GM04503 (cell line): ENCODE measurements around the gene DTNB.
A peak's percentile ranks its signal among the peaks of the same experiment; 100 is the strongest.
"Not testable (repeated sequence)": the region's sequence is repeated elsewhere in the genome, so short reads cannot be mapped to it uniquely, and the experiment has no call there.

Source experiments
- DNase-seq: peaks from one replicate; pipeline ENCODE4 v3.0.0-alpha.2; 2012; ENCODE audit warnings: low read depth

Gene DTNB

GRCh38 chr2:25587361-25587760, 86.0 kb downstream of the DTNB start:
- no peak for DNase-seq

- no peak for DNase-seq
Observed at GRCh38 chr2:25586726-25587144, 86.6 kb downstream of the DTNB start.

GRCh38 chr2:25585189-25585588, 88.2 kb downstream of the DTNB start:
- no peak for DNase-seq

GRCh38 chr2:25582077-25582830, 91.1 kb downstream of the DTNB start:
- DNase-seq, result no peak

GRCh38 chr2:25576596-25576995, 96.8 kb downstream of the DTNB start:
- no peak for DNase-seq

GRCh38 chr2:25572638-25573037, 100.7 kb downstream of the DTNB start:
- no peak for DNase-seq

GRCh38 chr2:25570161-25570845, 103.1 kb downstream of the DTNB start:
- no peak for DNase-seq

- DNase-seq, result no peak
Observed at GRCh38 chr2:25567406-25567805, 106.0 kb downstream of the DTNB start.

- no peak for DNase-seq
Observed at GRCh38 chr2:25566694-25567093, 106.7 kb downstream of the DTNB start.

GRCh38 chr2:25566094-25566493, 107.3 kb downstream of the DTNB start:
- no peak for DNase-seq

- DNase-seq, result no peak
Observed at GRCh38 chr2:25561136-25561850, 112.1 kb downstream of the DTNB start.

- no peak for DNase-seq
Observed at GRCh38 chr2:25559148-25559547, 114.2 kb downstream of the DTNB start.

- peak; percentile 49 for DNase-seq
Observed at GRCh38 chr2:25558262-25558661, 115.1 kb downstream of the DTNB start.

GRCh38 chr2:25557179-25558036, 116.0 kb downstream of the DTNB start:
- no peak for DNase-seq

- DNase-seq, result no peak
Observed at GRCh38 chr2:25552318-25552717, 121.1 kb downstream of the DTNB start.

- no peak for DNase-seq
Observed at GRCh38 chr2:25551316-25551715, 122.1 kb downstream of the DTNB start.

GRCh38 chr2:25549571-25549970, 123.8 kb downstream of the DTNB start:
- not testable (repeated sequence) for DNase-seq

- DNase-seq, result no peak
Observed at GRCh38 chr2:25548601-25549000, 124.8 kb downstream of the DTNB start.

- no peak for DNase-seq
Observed at GRCh38 chr2:25546852-25547251, 126.5 kb downstream of the DTNB start.

GRCh38 chr2:25545899-25546298, 127.5 kb downstream of the DTNB start:
- DNase-seq, result no peak

GRCh38 chr2:25544445-25544844, 128.9 kb downstream of the DTNB start:
- DNase-seq, result no peak

- no peak for DNase-seq
Observed at GRCh38 chr2:25543939-25544338, 129.4 kb downstream of the DTNB start.
